ENCODE results near the gene OR10D3. TPM values are rescaled to one million over a fixed set of nuclear protein-coding genes. Genes with fewer than 3 reads are reported as not detected.

The OR10D3 gene, protein sequence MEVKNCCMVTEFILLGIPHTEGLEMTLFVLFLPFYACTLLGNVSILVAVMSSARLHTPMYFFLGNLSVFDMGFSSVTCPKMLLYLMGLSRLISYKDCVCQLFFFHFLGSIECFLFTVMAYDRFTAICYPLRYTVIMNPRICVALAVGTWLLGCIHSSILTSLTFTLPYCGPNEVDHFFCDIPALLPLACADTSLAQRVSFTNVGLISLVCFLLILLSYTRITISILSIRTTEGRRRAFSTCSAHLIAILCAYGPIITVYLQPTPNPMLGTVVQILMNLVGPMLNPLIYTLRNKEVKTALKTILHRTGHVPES
- not detected for total RNA-seq
- long read RNA-seq, result 0 reads

DNA sequence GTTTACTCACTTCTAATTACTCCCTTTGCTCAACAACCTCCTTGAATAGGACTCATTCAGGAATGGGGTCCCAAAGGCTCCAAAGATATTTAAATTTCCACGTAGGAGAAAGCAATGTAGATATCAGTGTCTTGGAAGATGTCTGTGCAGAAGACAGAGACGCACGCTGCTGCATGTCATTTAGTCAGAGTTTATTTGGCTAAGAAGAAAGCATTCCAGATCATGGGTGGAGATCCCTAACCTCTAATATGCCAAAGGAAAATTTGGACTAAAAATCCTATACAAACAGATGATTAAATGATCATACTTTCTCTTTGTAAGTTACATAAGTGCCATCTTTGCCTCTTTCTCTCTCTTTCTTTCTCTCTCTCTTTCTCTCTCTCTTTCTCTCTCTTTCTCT lies at the start of gene OR10D3:
Gene OR10D3 (plus strand): TSS at position 278 of the 400 bp plus-strand sequence. CDS start 1,925 bp downstream, outside the sequence.
- intact Hi-C loops (cut with DNase I), result no loop called here
- no peak within 1 kb of the TSS for H3K4me3 ChIP-seq
- no peak for ATAC-seq

DNA sequence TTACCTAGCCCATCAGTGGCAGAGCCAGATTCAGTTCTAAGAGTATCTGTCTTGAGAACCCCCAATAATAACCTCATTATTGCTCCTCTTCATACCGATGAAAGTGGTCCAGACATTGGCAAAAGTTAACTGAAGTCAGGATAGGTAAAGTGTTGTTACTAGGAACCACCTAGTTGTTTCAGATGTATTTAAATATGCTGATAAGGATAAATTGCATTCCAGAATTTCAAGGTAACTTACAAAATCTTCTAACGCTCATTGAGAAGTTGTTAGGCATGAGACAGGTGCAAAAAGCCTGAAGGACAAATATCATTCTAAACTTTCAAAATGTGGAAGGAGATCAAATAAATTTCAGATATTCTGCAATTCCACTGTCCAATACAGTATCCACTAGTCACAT lies 40.1 kb upstream of the OR10D3 start:
- DNase-seq (no peak), ATAC-seq (no peak)
- intact Hi-C loops (cut with DNase I), result no loop called here
- Histone ChIP-seq H3K27me3 (no peaks in the 10 kb centered on the region), H3K36me3 (peaks cover 50% of the 10 kb centered on the region), H3K4me3 (no peak overlapping the region), H3K27ac (no peak overlapping the region), H3K4me1 (no peaks in the 10 kb centered on the region), H3K9me3 (no peaks in the 10 kb centered on the region)
- TF ChIP-seq, protein P1, sequence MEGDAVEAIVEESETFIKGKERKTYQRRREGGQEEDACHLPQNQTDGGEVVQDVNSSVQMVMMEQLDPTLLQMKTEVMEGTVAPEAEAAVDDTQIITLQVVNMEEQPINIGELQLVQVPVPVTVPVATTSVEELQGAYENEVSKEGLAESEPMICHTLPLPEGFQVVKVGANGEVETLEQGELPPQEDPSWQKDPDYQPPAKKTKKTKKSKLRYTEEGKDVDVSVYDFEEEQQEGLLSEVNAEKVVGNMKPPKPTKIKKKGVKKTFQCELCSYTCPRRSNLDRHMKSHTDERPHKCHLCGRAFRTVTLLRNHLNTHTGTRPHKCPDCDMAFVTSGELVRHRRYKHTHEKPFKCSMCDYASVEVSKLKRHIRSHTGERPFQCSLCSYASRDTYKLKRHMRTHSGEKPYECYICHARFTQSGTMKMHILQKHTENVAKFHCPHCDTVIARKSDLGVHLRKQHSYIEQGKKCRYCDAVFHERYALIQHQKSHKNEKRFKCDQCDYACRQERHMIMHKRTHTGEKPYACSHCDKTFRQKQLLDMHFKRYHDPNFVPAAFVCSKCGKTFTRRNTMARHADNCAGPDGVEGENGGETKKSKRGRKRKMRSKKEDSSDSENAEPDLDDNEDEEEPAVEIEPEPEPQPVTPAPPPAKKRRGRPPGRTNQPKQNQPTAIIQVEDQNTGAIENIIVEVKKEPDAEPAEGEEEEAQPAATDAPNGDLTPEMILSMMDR (IDR thresholded peaks at IDR 0.05), result no peak

More for the DNA sequence above, at the start of gene OR10D3:
- no peaks in the 10 kb centered on the region for H3K27me3 ChIP-seq
- no peaks in the 10 kb centered on the region for H3K9me3 ChIP-seq
- H3K4me1 ChIP-seq, result no peaks in the 10 kb centered on the region
- TF ChIP-seq, protein P1 (IDR thresholded peaks at IDR 0.05), result no peak
- no peak within 1 kb of the TSS for H3K27ac ChIP-seq
- DNase-seq, result no peak
- H3K36me3 ChIP-seq, result no peaks in the 10 kb centered on the region

DNA sequence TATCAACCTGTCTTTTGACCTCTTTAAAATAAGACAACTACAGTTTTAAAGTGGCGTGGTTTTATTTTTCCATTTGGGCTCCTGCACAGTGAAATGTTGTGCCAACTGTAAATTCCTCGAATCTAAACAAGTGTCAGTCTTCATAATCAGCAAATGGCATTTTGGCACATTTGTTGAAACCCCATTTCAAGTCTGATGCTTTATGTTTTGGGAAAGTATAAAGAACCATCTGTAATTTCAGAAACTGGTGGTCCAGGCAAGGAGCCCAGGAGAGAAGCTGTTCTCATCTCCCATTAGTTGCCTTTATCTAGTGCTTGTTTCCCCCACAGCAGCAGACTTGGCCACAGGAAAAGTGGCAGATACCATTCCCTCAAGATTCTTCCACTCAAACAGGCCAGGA lies 35.2 kb upstream of the OR10D3 start:
- Histone ChIP-seq H3K4me1 (no peaks in the 10 kb centered on the region), H3K9me3 (no peaks in the 10 kb centered on the region), H3K4me3 (no peak overlapping the region), H3K27ac (no peak overlapping the region), H3K36me3 (peaks cover 26% of the 10 kb centered on the region), H3K27me3 (no peaks in the 10 kb centered on the region)
- intact Hi-C loops (cut with DNase I), result no loop called here
- TF ChIP-seq, protein P1 (IDR thresholded peaks at IDR 0.05), result no peak
- DNase-seq (no peak), ATAC-seq (no peak)

DNA sequence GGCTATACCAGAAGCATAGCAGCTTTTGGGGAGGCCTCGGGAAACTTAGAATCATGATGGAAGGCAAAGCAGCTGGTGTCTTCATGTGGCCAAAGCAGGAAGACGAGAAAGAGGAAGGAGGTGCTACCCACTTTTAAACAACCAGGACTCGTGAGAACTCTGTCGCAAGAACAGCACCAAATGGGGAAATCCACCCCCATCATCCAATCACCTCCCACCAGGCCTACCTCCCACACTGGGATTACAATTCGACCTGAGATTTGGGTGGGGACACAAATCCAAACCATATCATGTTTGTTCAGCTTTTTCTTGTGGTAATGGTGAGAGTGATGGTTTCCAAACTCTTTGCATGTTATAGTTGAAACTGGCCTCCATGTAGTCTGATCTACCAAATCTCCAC lies 32.5 kb upstream of the OR10D3 start:
- peaks cover 6% of the 10 kb centered on the region for H3K36me3 ChIP-seq
- intact Hi-C loops (cut with DNase I), result no loop called here
- ATAC-seq, result no peak
- no peaks in the 10 kb centered on the region for H3K9me3 ChIP-seq
- no peak for DNase-seq
- TF ChIP-seq, protein P1 (IDR thresholded peaks at IDR 0.05), result no peak
- no peak overlapping the region for H3K27ac ChIP-seq
- no peaks in the 10 kb centered on the region for H3K4me1 ChIP-seq
- no peaks in the 10 kb centered on the region for H3K27me3 ChIP-seq
- H3K4me3 ChIP-seq, result no peak overlapping the region

DNA sequence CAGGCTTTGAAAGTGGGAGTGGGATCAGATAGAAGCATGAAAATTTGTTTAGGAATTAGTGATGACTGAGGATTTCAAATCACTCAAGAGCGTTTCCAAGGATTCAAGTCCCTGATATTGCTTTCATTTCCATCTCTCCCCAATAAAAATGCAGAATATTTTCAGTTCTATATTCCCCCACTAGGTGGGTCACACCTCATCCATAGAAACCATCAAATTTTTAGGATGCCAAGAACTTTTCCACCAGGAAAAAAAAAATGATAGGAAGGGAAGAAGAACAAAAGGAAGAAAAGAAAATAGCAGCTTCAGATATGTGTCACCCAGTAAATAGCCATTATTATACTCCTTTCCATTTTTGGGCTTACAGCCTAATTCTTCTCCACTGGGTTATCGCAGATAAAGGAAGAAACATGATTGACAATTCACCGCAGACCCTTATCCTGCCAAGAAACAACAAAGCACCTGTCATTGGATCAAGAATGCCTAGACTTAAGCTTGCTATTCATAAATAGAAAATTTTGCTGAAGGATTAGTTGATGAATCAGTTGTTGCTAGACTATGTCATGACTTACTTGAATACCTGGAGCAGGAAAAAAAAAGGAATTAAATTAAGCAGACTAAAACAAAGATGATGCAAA lies 30.3 kb upstream of the OR10D3 start:
- ATAC-seq (no peak), DNase-seq (no peak)
- no peaks in the 10 kb centered on the region for H3K9me3 ChIP-seq
- H3K4me1 ChIP-seq, result no peaks in the 10 kb centered on the region
- no peaks in the 10 kb centered on the region for H3K36me3 ChIP-seq
- no peaks in the 10 kb centered on the region for H3K27me3 ChIP-seq
- intact Hi-C loops (cut with DNase I), result no loop called here
- H3K4me3 ChIP-seq, result no peak overlapping the region
- TF ChIP-seq, protein P1 (IDR thresholded peaks at IDR 0.05), result no peak
- no peak overlapping the region for H3K27ac ChIP-seq
